Mucosa of descending colon (tissue), 3 donors: Measurements from ENCODE around the gene GDF11. TPM values are rescaled to one million over a fixed set of nuclear protein-coding genes. Genes with fewer than 3 reads are reported as not detected.

Source experiments
- ATAC-seq: fragments of 200-7000 bp; cut with Tn5 transposase; one replicate; pipeline ENCODE4 v1.9.1; 2020; ENCODE audit warnings: mild to moderate bottlenecking, moderate library complexity
- DNase-seq, 3 donors: peaks; one replicate each; pipeline ENCODE4 v3.0.0-alpha.2; 2020
- H3K36me3 ChIP-seq: fragments of 200-600 bp; one replicate; pipeline ENCODE4 v1.8.0; 2021; ENCODE audit warnings: low read depth, mild to moderate bottlenecking
- H3K4me1 ChIP-seq: fragments of 200-600 bp; one replicate; pipeline ENCODE4 v1.8.0; 2021; ENCODE audit warnings: low read depth, mild to moderate bottlenecking
- H3K4me3 ChIP-seq: fragments of 200-600 bp; one replicate; pipeline ENCODE4 v1.8.0; 2021; ENCODE audit warnings: mild to moderate bottlenecking
- H3K9me3 ChIP-seq: fragments of 200-600 bp; one replicate; pipeline ENCODE4 v1.8.0; 2021; ENCODE audit warnings: mild to moderate bottlenecking
- CTCF ChIP-seq: fragments of 200-600 bp; IDR thresholded peaks from one replicate; pipeline ENCODE4 v1.8.0; 2022; ENCODE audit warnings: antibody characterized with exemption, mild to moderate bottlenecking
- intact Hi-C, 2 donors: fragments of 100-400 bp; cut with DNase I in 1 of 2; cut with micrococcal nuclease in 1 of 2; formaldehyde crosslinking; loops; one replicate each; pipeline versions ENCODE4 v1.11.0 to v1.11.1; 2022; cut with DNase I, micrococcal nuclease
- total RNA-seq, 3 donors: library from RNA; stranded (reverse); fragmentation: NEBNext Ultra II Directional in 2 of 3; extraction: Animal tissue kit (Norgen Biotek cat#: 25700) in 2 of 3; gene quantifications; one replicate each; pipeline versions ENCODE4 v1.2.1 to v1.2.4, GENCODE V29; 2021 to 2023
- donor health status: DM: no; HTN: no; CAD: no; lungs with moderate emphysema.
- donor health status: DM: no; HTN: no; CAD: no.
- donor health status: DM: no; HTN: yes; CAD: no.

The GDF11 gene
- total RNA-seq, 3 donors from 2014 or later = 1.0 to 13.8 (median 2.8) TPM

GRCh38 chr12:55743406-55744339 is 751 bp downstream of the GDF11 start:
- intact Hi-C loops = loop anchor here in 1 of 2 donors (5.0 to 10.0 kb wide), 2 partner anchors 51 to 199 kb away; no protein-coding TSS in a partner anchor
- Histone ChIP-seq H3K36me3 (no peaks in the 10 kb centered on the region), H3K9me3 (no peaks in the 10 kb centered on the region), H3K4me3 (peak overlapping the region; percentile 20), H3K4me1 (peaks cover 9% of the 10 kb centered on the region)
- TF ChIP-seq CTCF = no peak
- ATAC-seq = peak; percentile 66
- peak; percentile 61 to 80 (median 73) for DNase-seq

- TF ChIP-seq CTCF = no peak
- H3K36me3 ChIP-seq = no peaks in the 10 kb centered on the region
- peaks cover 9% of the 10 kb centered on the region for H3K4me1 ChIP-seq
- no peak overlapping the region for H3K4me3 ChIP-seq
- H3K9me3 ChIP-seq = no peaks in the 10 kb centered on the region
- intact Hi-C loops = loop anchor here in 1 of 2 donors (5.0 to 10.0 kb wide), 2 partner anchors 50 to 198 kb away; no protein-coding TSS in a partner anchor
- no peak for DNase-seq
- ATAC-seq = no peak
These were observed 1.6 kb downstream of the GDF11 start for GRCh38 chr12:55744340-55745030.

GRCh38 chr12:55745361-55746173 is 2.6 kb downstream of the GDF11 start:
- H3K4me3 ChIP-seq = no peak overlapping the region
- intact Hi-C loops = loop anchor here in 1 of 2 donors (10.0 kb wide), 1 partner anchor 49 kb away; no protein-coding TSS in a partner anchor
- peaks cover 9% of the 10 kb centered on the region for H3K4me1 ChIP-seq
- no peaks in the 10 kb centered on the region for H3K9me3 ChIP-seq
- ATAC-seq (no peak), DNase-seq (no peak)
- no peak for TF ChIP-seq CTCF
- no peaks in the 10 kb centered on the region for H3K36me3 ChIP-seq

GRCh38 chr12:55746174-55746912 is 3.4 kb downstream of the GDF11 start:
- Histone ChIP-seq H3K9me3 (no peaks in the 10 kb centered on the region), H3K36me3 (no peaks in the 10 kb centered on the region), H3K4me1 (peaks cover 9% of the 10 kb centered on the region), H3K4me3 (no peak overlapping the region)
- ATAC-seq (no peak), DNase-seq (no peak)
- intact Hi-C loops = loop anchor here in 1 of 2 donors (10.0 kb wide), 1 partner anchor 48 kb away; no protein-coding TSS in a partner anchor
- TF ChIP-seq CTCF = no peak

- H3K4me3 ChIP-seq = no peak overlapping the region
- H3K4me1 ChIP-seq = peaks cover 9% of the 10 kb centered on the region
- ATAC-seq (no peak), DNase-seq (no peak)
- H3K9me3 ChIP-seq = no peaks in the 10 kb centered on the region
- H3K36me3 ChIP-seq = no peaks in the 10 kb centered on the region
- intact Hi-C loops = loop anchor here in 1 of 2 donors (10.0 kb wide), 1 partner anchor 48 kb away; no protein-coding TSS in a partner anchor
- TF ChIP-seq CTCF = no peak
These were observed 4.0 kb downstream of the GDF11 start for GRCh38 chr12:55746913-55747231.
